Activated CD8-positive, alpha-beta T cell treated with anti-CD3 and anti-CD28 coated beads for 36 hours (primary cell): ENCODE results near the gene BCKDHA. TPM values are rescaled to one million over a fixed set of nuclear protein-coding genes. Genes with fewer than 3 reads are reported as not detected.
"Not testable (repeated sequence)": the region's sequence is repeated elsewhere in the genome, so short reads cannot be mapped to it uniquely, and the experiment has no call there.

Experiments
- ATAC-seq: fragments of 200-7000 bp; cut with Tn5 transposase; one replicate; pipeline ENCODE4 v1.10.0; 2021; ENCODE audit warnings: mild to moderate bottlenecking, moderate library complexity
- CTCF ChIA-PET: fragments of 350-600 bp; sonication (Branson Sonifier 250); formaldehyde crosslinking; loops from one replicate; lab custom pipeline; 2021; ENCODE audit warnings: antibody characterized with exemption; lab: Charles Lee
- POLR2A ChIA-PET: fragments of 350-600 bp; sonication (Branson Sonifier 250); formaldehyde crosslinking; loops from one replicate; lab custom pipeline; 2021; ENCODE audit warnings: antibody characterized with exemption; lab: Charles Lee
- DNase-seq: peaks from one replicate; pipeline ENCODE4 v3.0.0-alpha.2; 2020
- H3K27ac Mint-ChIP-seq: one replicate; pipeline ENCODE4 v1.8.0; 2021; ENCODE audit warnings: mild to moderate bottlenecking, mixed read lengths
- H3K27me3 Mint-ChIP-seq: one replicate; pipeline ENCODE4 v1.8.0; 2021; ENCODE audit warnings: mixed read lengths
- H3K36me3 Mint-ChIP-seq: one replicate; pipeline ENCODE4 v1.8.0; 2021; ENCODE audit warnings: low read depth, mixed read lengths
- H3K4me1 Mint-ChIP-seq: one replicate; pipeline ENCODE4 v1.8.0; 2021; ENCODE audit warnings: low read depth, mixed read lengths
- H3K4me3 Mint-ChIP-seq: one replicate; pipeline ENCODE4 v1.8.0; 2021; ENCODE audit warnings: mild to moderate bottlenecking, moderate library complexity, mixed read lengths
- H3K9me3 Mint-ChIP-seq: one replicate; pipeline ENCODE4 v1.8.0; 2021; ENCODE audit warnings: mixed read lengths
- CTCF ChIP-seq: fragments of 200-600 bp; IDR thresholded peaks from one replicate; pipeline ENCODE4 v1.8.0; 2022; ENCODE audit warnings: antibody characterized with exemption, mild to moderate bottlenecking
- intact Hi-C: fragments of 100-400 bp; cut with micrococcal nuclease; formaldehyde crosslinking; loops from one replicate; pipeline ENCODE4 v1.10.0; 2022
- total RNA-seq, 2 experiments: library from RNA; stranded (reverse); gene quantifications; one replicate each; pipeline ENCODE4 v1.2.3, GENCODE V29; 2021

The BCKDHA gene
- total RNA-seq, 2 experiments from 2014 or later = 32.3 to 36.9 TPM

GRCh38 chr19:41407271-41407670 lies 9.7 kb downstream of the BCKDHA start:
- DNase-seq = no peak
- ATAC-seq = no peak
- Mint-ChIP-seq H3K27ac (no peak overlapping the region), H3K4me1 (peaks cover 12% of the 10 kb centered on the region), H3K9me3 (no peaks in the 10 kb centered on the region), H3K36me3 (peaks cover 2% of the 10 kb centered on the region), H3K27me3 (no peaks in the 10 kb centered on the region), H3K4me3 (no peak overlapping the region)
- TF ChIP-seq CTCF = no peak
- POLR2A ChIA-PET = interaction anchor here (1.3 kb wide), 1 partner anchor 12 kb away, joined by 3 read pairs; no protein-coding TSS in a partner anchor
- intact Hi-C loops = no loop called here
- CTCF ChIA-PET = no interaction called here

- Mint-ChIP-seq H3K27ac (no peak overlapping the region), H3K36me3 (peaks cover 2% of the 10 kb centered on the region), H3K9me3 (no peaks in the 10 kb centered on the region), H3K4me1 (peaks cover 12% of the 10 kb centered on the region), H3K27me3 (no peaks in the 10 kb centered on the region), H3K4me3 (no peak overlapping the region)
- intact Hi-C loops = no loop called here
- ChIA-PET POLR2A (interaction anchor here (0.6 to 1.8 kb wide), 7 partner anchors 10 to 384 kb away, joined by 3 to 9 read pairs (median 3); partner anchors contain the start of gene BCKDHA), CTCF (interaction anchor here (1.0 kb wide), 1 partner anchor 162 kb away, joined by 3 read pairs; no protein-coding TSS in a partner anchor)
- no peak for TF ChIP-seq CTCF
- DNase-seq = no peak
- no peak for ATAC-seq
Observed at GRCh38 chr19:41408256-41408655, 10.6 kb downstream of the BCKDHA start.

GRCh38 chr19:41408846-41409245 lies 11.2 kb downstream of the BCKDHA start:
- ATAC-seq, H3K27ac Mint-ChIP-seq, H3K36me3 Mint-ChIP-seq, DNase-seq, H3K27me3 Mint-ChIP-seq, H3K4me3 Mint-ChIP-seq, H3K9me3 Mint-ChIP-seq, intact Hi-C loops: not testable (repeated sequence)
- peaks cover 12% of the 10 kb centered on the region for H3K4me1 Mint-ChIP-seq
- POLR2A ChIA-PET = interaction anchor here (0.8 to 1.8 kb wide), 5 partner anchors 10 to 74 kb away, joined by 3 to 9 read pairs (median 3); partner anchors contain the start of gene BCKDHA
- CTCF ChIA-PET = interaction anchor here (1.0 to 1.4 kb wide), 2 partner anchors 30 to 162 kb away, joined by 3 to 4 read pairs; partner anchors contain the start of gene DMAC2

GRCh38 chr19:41409288-41409687 lies 11.7 kb downstream of the BCKDHA start:
- H3K27ac Mint-ChIP-seq = no peak overlapping the region
- ATAC-seq (no peak), DNase-seq (no peak)
- ChIA-PET POLR2A (interaction anchor here (1.8 kb wide), 1 partner anchor 11 kb away, joined by 9 read pairs; the partner anchor contains the start of gene BCKDHA), CTCF (interaction anchor here (1.0 to 1.4 kb wide), 2 partner anchors 30 to 161 kb away, joined by 3 to 4 read pairs; partner anchors contain the start of gene DMAC2)
- H3K4me1 Mint-ChIP-seq = peaks cover 12% of the 10 kb centered on the region
- H3K9me3 Mint-ChIP-seq = no peaks in the 10 kb centered on the region
- no peak for TF ChIP-seq CTCF
- no peak overlapping the region for H3K4me3 Mint-ChIP-seq
- peaks cover 11% of the 10 kb centered on the region for H3K36me3 Mint-ChIP-seq
- intact Hi-C loops = no loop called here
- no peaks in the 10 kb centered on the region for H3K27me3 Mint-ChIP-seq

- no peaks in the 10 kb centered on the region for H3K9me3 Mint-ChIP-seq
- no peaks in the 10 kb centered on the region for H3K27me3 Mint-ChIP-seq
- DNase-seq = no peak
- peaks cover 12% of the 10 kb centered on the region for H3K4me1 Mint-ChIP-seq
- POLR2A ChIA-PET = no interaction called here
- no peak for ATAC-seq
- CTCF ChIA-PET = no interaction called here
- no peak overlapping the region for H3K4me3 Mint-ChIP-seq
- H3K27ac Mint-ChIP-seq = no peak overlapping the region
- intact Hi-C loops = no loop called here
- TF ChIP-seq CTCF = no peak
- H3K36me3 Mint-ChIP-seq = peaks cover 11% of the 10 kb centered on the region
Observed at GRCh38 chr19:41410336-41411054, 12.9 kb downstream of the BCKDHA start.
